GM12878 (cell line): Measurements from ENCODE around the gene RASIP1. TPM values are rescaled to one million over a fixed set of nuclear protein-coding genes. Genes with fewer than 3 reads are reported as not detected.

Source experiments
- ATAC-seq: fragments of 200-7000 bp; cut with Tn5 transposase; 3 replicates; pipeline ENCODE4 v1.9.1; 2020; ENCODE audit warnings: mild to moderate bottlenecking, moderate library complexity
- BruUV-seq: library from RNA; stranded (reverse); fragments of 400-500 nt; replicated peaks from 2 replicates; lab custom pipeline; 2021; lab: Mats Ljungman, UMichigan
- CTCF ChIA-PET: fragments of 300-600 bp; sonication (Branson Sonifier 250); formaldehyde crosslinking; extraction: SDS; loops from one replicate; lab custom pipeline; 2021; ENCODE audit warnings: inconsistent platforms; lab: Yijun Ruan, JAX
- POLR2A ChIA-PET: fragments of 350-600 bp; formaldehyde crosslinking; extraction: SDS; loops from one replicate; lab custom pipeline; 2021; ENCODE audit warnings: inconsistent platforms; lab: Charles Lee
- RAD21 ChIA-PET: fragments of 300-600 bp; sonication (Branson Sonifier 250); formaldehyde crosslinking; loops from one replicate; lab custom pipeline; 2023; ENCODE audit warnings: antibody characterized with exemption; ENCODE audit not compliant: unreplicated experiment; lab: Charles Lee
- SMC1A ChIA-PET: fragments of 300-600 bp; sonication (Branson Sonifier 250); formaldehyde crosslinking; loops from one replicate; lab custom pipeline; 2023; ENCODE audit not compliant: unreplicated experiment, uncharacterized antibody; lab: Charles Lee
- DNase-seq: peaks from one replicate; pipeline ENCODE4 v3.0.0-alpha.2; 2011; ENCODE audit warnings: low read depth, low spot score
- FAIRE-seq: peaks from 3 replicates; lab custom pipeline; 2011; peaks lifted over from hg19 to GRCh38; lab: Jason Lieb, UNC
- H2AFZ ChIP-seq: 2 replicates; pipeline ENCODE4 v1.6.0; 2011; ENCODE audit warnings: low read depth, low read length, control low read depth; ENCODE audit not compliant: control insufficient read depth
- H3K27ac ChIP-seq: 2 replicates; pipeline ENCODE4 v1.5.1; 2011; ENCODE audit warnings: control low read depth; ENCODE audit not compliant: control insufficient read depth, insufficient read depth
- H3K27me3 ChIP-seq, 2 experiments: replicated peaks in 1 of 2; 2 replicates each; pipeline versions ENCODE4 v1.6.0 to v1.6.1; 2011; ENCODE audit warnings: low read length in 1 of 2; ENCODE audit not compliant: control insufficient read depth in 2 of 2, insufficient read depth in 2 of 2
- H3K36me3 ChIP-seq, 2 experiments: 2 replicates each; pipeline ENCODE4 v1.5.1; 2011; ENCODE audit warnings: low read length in 1 of 2; ENCODE audit not compliant: control insufficient read depth in 2 of 2, insufficient read depth in 2 of 2
- H3K4me1 ChIP-seq: 2 replicates; pipeline ENCODE4 v1.6.1; 2011; ENCODE audit warnings: mild to moderate bottlenecking, low read length, moderate library complexity, mixed read lengths; ENCODE audit not compliant: control insufficient read depth, insufficient read depth
- H3K4me2 ChIP-seq: 2 replicates; pipeline ENCODE4 v1.6.0; 2011; ENCODE audit warnings: control low read depth; ENCODE audit not compliant: control insufficient read depth, insufficient read depth
- H3K4me3 ChIP-seq: fragments of 200-600 bp; sonication (generic); 2 replicates; pipeline ENCODE4 v1.5.1; 2016
- H3K79me2 ChIP-seq: 2 replicates; pipeline ENCODE4 v1.6.0; 2011; ENCODE audit warnings: low read length; ENCODE audit not compliant: control insufficient read depth, insufficient read depth
- H3K9ac ChIP-seq: 2 replicates; pipeline ENCODE4 v1.8.0; 2011; ENCODE audit warnings: low read length, control low read depth, mixed read lengths; ENCODE audit not compliant: control insufficient read depth, insufficient read depth
- H3K9me3 ChIP-seq: replicated peaks from 3 replicates; pipeline ENCODE4 v1.5.1; 2011; ENCODE audit warnings: mild to moderate bottlenecking, low read length; ENCODE audit not compliant: control insufficient read depth, insufficient read depth
- H4K20me1 ChIP-seq: 2 replicates; pipeline ENCODE4 v1.6.0; 2011; ENCODE audit not compliant: control insufficient read depth, insufficient read depth
- ESRRA ChIP-seq: IDR thresholded peaks from 2 replicates; pipeline ENCODE4 v1.6.1; 2012; ENCODE audit warnings: mild to moderate bottlenecking, low read length, improper control_type of control experiment
- FOXM1 ChIP-seq: IDR thresholded peaks from 2 replicates; pipeline ENCODE4 v1.6.1; 2012; ENCODE audit warnings: low read depth, mild to moderate bottlenecking, inconsistent platforms, low read length, moderate library complexity
- HCFC1 ChIP-seq: fragments of 150-350 bp; IDR thresholded peaks from 2 replicates; pipeline ENCODE4 v1.6.1; 2014; ENCODE audit warnings: low read length
- KDM1A ChIP-seq: fragments of 200-600 bp; sonication (generic); IDR thresholded peaks from 2 replicates; pipeline ENCODE4 v1.6.1; 2016; ENCODE audit warnings: borderline replicate concordance
- LARP7 ChIP-seq: fragments of 450-650 bp; IDR thresholded peaks from 2 replicates; pipeline ENCODE4 v1.6.1; 2017; ENCODE audit warnings: mild to moderate bottlenecking
- NFXL1 ChIP-seq: fragments of 450-650 bp; IDR thresholded peaks from 2 replicates; pipeline ENCODE4 v1.6.1; 2017; ENCODE audit warnings: antibody characterized with exemption, mild to moderate bottlenecking, borderline replicate concordance
- POLR2AphosphoS2 ChIP-seq: IDR thresholded peaks from 2 replicates; pipeline ENCODE4 v1.6.1; 2011; ENCODE audit warnings: low read depth, mild to moderate bottlenecking, low read length, improper control_type of control experiment, moderate library complexity
- SIX5 ChIP-seq: IDR thresholded peaks from 2 replicates; pipeline ENCODE4 v1.6.1; 2011; ENCODE audit warnings: mild to moderate bottlenecking, low read depth, low read length, moderate library complexity; ENCODE audit not compliant: severe bottlenecking
- SMAD1 ChIP-seq: fragments of 450-650 bp; IDR thresholded peaks from 2 replicates; pipeline ENCODE4 v1.6.1; 2018; ENCODE audit warnings: mild to moderate bottlenecking, low read depth; ENCODE audit not compliant: partially characterized antibody
- TARDBP ChIP-seq: IDR thresholded peaks from 2 replicates; pipeline ENCODE4 v1.6.1; 2016; ENCODE audit warnings: borderline replicate concordance
- WRNIP1 ChIP-seq: IDR thresholded peaks from 2 replicates; pipeline ENCODE4 v1.6.1; 2011; ENCODE audit warnings: low read depth, low read length, improper control_type of control experiment, borderline replicate concordance
- ZNF24 ChIP-seq: fragments of 450-650 bp; IDR thresholded peaks from 2 replicates; pipeline ENCODE4 v1.6.1; 2017; ENCODE audit warnings: antibody characterized with exemption, mild to moderate bottlenecking
- WGBS: methylation state at CpG from one replicate; pipeline ENCODE4 v1.1.6; 2016; ENCODE audit warnings: low lambda C conversion rate; ENCODE audit not compliant: insufficient replicate concordance, insufficient coverage; ENCODE audit errors: missing lambda C conversion rate; 5-methylcytosine and 5-hydroxymethylcytosine counted together
- in situ Hi-C: fragments of 300-500 bp; cut with MboI; formaldehyde crosslinking; loops from 9 replicates; pipeline ENCODE4 v1.14.3; 2018; ENCODE audit warnings: mixed read lengths
- intact Hi-C: fragments of 100-400 bp; cut with micrococcal nuclease; formaldehyde crosslinking; loops from one replicate; pipeline ENCODE4 v1.14.2; 2022; ENCODE audit not compliant: unreplicated experiment
- polyA plus RNA-seq, 11 experiments: library from polyadenylated mRNA; depleted of rRNA in 4 of 11; unstranded in 6 of 11; stranded (reverse) in 5 of 11; fragments of >200 nt; fragmentation: Nextera tagmentation in 4 of 11; fragmentation: Illumina TruSeq in 1 of 11; extraction: Ambion mirVana in 4 of 11; extraction: Trizol in 1 of 11; gene quantifications; 1 replicate in 1 of 11; 2 replicates in 10 of 11; pipeline versions ENCODE4 v1.2.1 to v1.2.3, GENCODE V29; 2011 to 2016; ENCODE audit warnings: inconsistent platforms in 2 of 11, missing spikeins in 2 of 11, low read depth in 1 of 11
- total RNA-seq, 4 experiments: library from RNA; depleted of rRNA in 3 of 4; stranded (reverse); fragments of >200 nt in 3 of 4; fragmentation: Illumina TruSeq in 1 of 4; extraction: Trizol in 1 of 4; gene quantifications; 2 replicates each; pipeline versions ENCODE4 v1.2.1 to v1.2.3, GENCODE V29; 2013 to 2021
- TF ChIP-seq, protein P1 (sequence below): fragments of 450-650 bp; IDR thresholded peaks from 2 replicates; pipeline ENCODE4 v1.6.1; 2016; ENCODE audit warnings: mild to moderate bottlenecking
- TF ChIP-seq, protein P2 (sequence below): fragments of 450-650 bp; formaldehyde crosslinking; IDR thresholded peaks from 2 replicates; pipeline ENCODE4 v1.4.0; 2022; ENCODE audit warnings: mild to moderate bottlenecking, moderate library complexity
- TF ChIP-seq, protein P3 (sequence below): fragments of 450-650 bp; IDR thresholded peaks from 2 replicates; pipeline ENCODE4 v1.6.1; 2018; ENCODE audit warnings: mild to moderate bottlenecking, low read depth, moderate library complexity; ENCODE audit not compliant: partially characterized antibody
- TF ChIP-seq, protein P4 (sequence below): fragments of 450-650 bp; IDR thresholded peaks from 2 replicates; pipeline ENCODE4 v1.6.1; 2017; ENCODE audit warnings: borderline replicate concordance

Gene RASIP1
- total and polyA plus RNA-seq, 10 of the 15 experiments (the other 5 are each of a cell fraction or from before 2014, with no cell fraction given) = 0.08 TPM; not detected in 9

DNA sequence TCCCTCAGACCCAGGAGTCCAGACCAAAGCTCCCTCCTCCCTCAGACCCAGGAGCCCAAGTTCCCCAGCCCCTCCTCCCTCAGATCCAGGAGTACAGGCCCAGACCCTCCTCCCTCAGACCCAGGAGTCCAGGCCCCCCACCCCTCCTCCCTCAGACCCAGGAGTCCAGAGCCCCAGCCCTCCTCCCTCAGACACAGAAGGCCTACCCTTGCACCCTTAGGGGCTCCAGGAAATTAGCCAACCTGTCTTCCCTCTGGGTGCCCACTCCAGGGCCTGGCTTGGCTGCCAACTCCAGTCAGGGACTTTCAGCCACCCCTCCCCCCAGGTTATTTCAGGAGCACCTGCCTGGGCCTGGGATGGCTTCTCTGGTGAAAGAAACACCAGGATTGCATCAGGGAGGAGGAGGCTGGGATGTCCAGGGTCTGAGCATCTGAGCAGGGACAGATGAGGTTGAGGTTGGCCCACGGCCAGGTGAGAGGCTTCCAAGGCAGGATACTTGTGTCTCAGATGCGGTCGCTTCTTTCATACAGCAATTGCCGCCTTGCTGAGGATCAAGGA, 14.8 kb upstream of the RASIP1 start, which contains the start of gene FGF21:
FGF21 (plus strand) TSS at position 441 of the 558 bp plus-strand sequence. CDS start 713 bp downstream, outside the sequence.
- ATAC-seq (no peak), FAIRE-seq (no peak), DNase-seq (no peak)
- 59% methylated on average over 4 of the region's 4 CpGs for WGBS
- H3K9ac ChIP-seq = no peak within 1 kb of the TSS
- peaks cover 2 to 6% of the 10 kb centered on the region in 2 experiments; a peak in 3 of 4 replicates for H3K27me3 ChIP-seq
- ChIA-PET RAD21 (no interaction called here), POLR2A (no interaction called here), CTCF (no interaction called here), SMC1A (no interaction called here)
- no peaks in the 10 kb centered on the region for H3K36me3 ChIP-seq
- no peak within 1 kb of the TSS for H3K27ac ChIP-seq
- H3K79me2 ChIP-seq = no peaks in the 10 kb centered on the region
- in situ Hi-C loops = no loop called here
- intact Hi-C loops = no loop called here
- no peaks in the 10 kb centered on the region for H3K4me1 ChIP-seq
- no peaks in the 10 kb centered on the region for H4K20me1 ChIP-seq
- H2AFZ ChIP-seq = no peak within 1 kb of the TSS
- no peak within 1 kb of the TSS for H3K4me2 ChIP-seq
- no peaks in the 10 kb centered on the region for H3K9me3 ChIP-seq
- TF ChIP-seq WRNIP1 = no peak
- no peak for TF ChIP-seq FOXM1
- TF ChIP-seq, protein P1, sequence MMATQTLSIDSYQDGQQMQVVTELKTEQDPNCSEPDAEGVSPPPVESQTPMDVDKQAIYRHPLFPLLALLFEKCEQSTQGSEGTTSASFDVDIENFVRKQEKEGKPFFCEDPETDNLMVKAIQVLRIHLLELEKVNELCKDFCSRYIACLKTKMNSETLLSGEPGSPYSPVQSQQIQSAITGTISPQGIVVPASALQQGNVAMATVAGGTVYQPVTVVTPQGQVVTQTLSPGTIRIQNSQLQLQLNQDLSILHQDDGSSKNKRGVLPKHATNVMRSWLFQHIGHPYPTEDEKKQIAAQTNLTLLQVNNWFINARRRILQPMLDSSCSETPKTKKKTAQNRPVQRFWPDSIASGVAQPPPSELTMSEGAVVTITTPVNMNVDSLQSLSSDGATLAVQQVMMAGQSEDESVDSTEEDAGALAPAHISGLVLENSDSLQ = no peak
- TF ChIP-seq, protein P2, sequence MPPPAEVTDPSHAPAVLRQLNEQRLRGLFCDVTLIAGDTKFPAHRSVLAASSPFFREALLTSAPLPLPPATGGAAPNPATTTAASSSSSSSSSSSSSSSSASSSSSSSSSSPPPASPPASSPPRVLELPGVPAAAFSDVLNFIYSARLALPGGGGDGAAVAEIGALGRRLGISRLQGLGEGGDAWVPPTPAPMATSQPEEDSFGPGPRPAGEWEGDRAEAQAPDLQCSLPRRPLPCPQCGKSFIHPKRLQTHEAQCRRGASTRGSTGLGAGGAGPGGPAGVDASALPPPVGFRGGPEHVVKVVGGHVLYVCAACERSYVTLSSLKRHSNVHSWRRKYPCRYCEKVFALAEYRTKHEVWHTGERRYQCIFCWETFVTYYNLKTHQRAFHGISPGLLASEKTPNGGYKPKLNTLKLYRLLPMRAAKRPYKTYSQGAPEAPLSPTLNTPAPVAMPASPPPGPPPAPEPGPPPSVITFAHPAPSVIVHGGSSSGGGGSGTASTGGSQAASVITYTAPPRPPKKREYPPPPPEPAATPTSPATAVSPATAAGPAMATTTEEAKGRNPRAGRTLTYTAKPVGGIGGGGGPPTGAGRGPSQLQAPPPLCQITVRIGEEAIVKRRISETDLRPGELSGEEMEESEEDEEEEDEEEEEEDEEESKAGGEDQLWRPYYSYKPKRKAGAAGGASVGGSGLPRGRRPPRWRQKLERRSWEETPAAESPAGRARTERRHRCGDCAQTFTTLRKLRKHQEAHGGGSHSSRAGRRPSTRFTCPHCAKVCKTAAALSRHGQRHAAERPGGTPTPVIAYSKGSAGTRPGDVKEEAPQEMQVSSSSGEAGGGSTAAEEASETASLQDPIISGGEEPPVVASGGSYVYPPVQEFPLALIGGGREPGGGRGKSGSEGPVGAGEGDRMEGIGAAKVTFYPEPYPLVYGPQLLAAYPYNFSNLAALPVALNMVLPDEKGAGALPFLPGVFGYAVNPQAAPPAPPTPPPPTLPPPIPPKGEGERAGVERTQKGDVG (CRISPR knock-in tag) = no peak
- no peak for TF ChIP-seq KDM1A
- no peak for TF ChIP-seq LARP7
- no peak for TF ChIP-seq SIX5
- TF ChIP-seq SMAD1 = no peak
- TF ChIP-seq, protein P3, sequence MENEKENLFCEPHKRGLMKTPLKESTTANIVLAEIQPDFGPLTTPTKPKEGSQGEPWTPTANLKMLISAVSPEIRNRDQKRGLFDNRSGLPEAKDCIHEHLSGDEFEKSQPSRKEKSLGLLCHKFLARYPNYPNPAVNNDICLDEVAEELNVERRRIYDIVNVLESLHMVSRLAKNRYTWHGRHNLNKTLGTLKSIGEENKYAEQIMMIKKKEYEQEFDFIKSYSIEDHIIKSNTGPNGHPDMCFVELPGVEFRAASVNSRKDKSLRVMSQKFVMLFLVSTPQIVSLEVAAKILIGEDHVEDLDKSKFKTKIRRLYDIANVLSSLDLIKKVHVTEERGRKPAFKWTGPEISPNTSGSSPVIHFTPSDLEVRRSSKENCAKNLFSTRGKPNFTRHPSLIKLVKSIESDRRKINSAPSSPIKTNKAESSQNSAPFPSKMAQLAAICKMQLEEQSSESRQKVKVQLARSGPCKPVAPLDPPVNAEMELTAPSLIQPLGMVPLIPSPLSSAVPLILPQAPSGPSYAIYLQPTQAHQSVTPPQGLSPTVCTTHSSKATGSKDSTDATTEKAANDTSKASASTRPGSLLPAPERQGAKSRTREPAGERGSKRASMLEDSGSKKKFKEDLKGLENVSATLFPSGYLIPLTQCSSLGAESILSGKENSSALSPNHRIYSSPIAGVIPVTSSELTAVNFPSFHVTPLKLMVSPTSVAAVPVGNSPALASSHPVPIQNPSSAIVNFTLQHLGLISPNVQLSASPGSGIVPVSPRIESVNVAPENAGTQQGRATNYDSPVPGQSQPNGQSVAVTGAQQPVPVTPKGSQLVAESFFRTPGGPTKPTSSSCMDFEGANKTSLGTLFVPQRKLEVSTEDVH = no peak
- TF ChIP-seq ZNF24 = no peak
- TF ChIP-seq HCFC1 = no peak
- TF ChIP-seq, protein P4, sequence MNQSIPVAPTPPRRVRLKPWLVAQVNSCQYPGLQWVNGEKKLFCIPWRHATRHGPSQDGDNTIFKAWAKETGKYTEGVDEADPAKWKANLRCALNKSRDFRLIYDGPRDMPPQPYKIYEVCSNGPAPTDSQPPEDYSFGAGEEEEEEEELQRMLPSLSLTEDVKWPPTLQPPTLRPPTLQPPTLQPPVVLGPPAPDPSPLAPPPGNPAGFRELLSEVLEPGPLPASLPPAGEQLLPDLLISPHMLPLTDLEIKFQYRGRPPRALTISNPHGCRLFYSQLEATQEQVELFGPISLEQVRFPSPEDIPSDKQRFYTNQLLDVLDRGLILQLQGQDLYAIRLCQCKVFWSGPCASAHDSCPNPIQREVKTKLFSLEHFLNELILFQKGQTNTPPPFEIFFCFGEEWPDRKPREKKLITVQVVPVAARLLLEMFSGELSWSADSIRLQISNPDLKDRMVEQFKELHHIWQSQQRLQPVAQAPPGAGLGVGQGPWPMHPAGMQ = no peak
- no peak for TF ChIP-seq ESRRA
- no peak for TF ChIP-seq NFXL1
- TF ChIP-seq POLR2AphosphoS2 = no peak
- TF ChIP-seq TARDBP = no peak
- H3K4me3 ChIP-seq = no peak within 1 kb of the TSS
- BruUV-seq = no TSS peak
